Panc1 (cell line): Measurements from ENCODE around the gene AMDHD2. TPM values are rescaled to one million over a fixed set of nuclear protein-coding genes. Genes with fewer than 3 reads are reported as not detected.

Experiments
- ATAC-seq: fragments of 200-7000 bp; cut with Tn5 transposase; 2 replicates; pipeline ENCODE4 v1.9.1; 2020; ENCODE audit warnings: mild to moderate bottlenecking, moderate library complexity
- BruUV-seq: library from RNA; stranded (reverse); fragments of 400-500 nt; replicated peaks from 2 replicates; lab custom pipeline; 2021; lab: Mats Ljungman, UMichigan
- CTCF ChIA-PET: fragments of 300-600 bp; sonication (Branson Sonifier 250); formaldehyde crosslinking; loops from one replicate; lab custom pipeline; 2022; ENCODE audit warnings: antibody characterized with exemption; lab: Charles Lee
- POLR2A ChIA-PET: fragments of 300-600 bp; sonication (Branson Sonifier 250); formaldehyde crosslinking; loops from one replicate; lab custom pipeline; 2022; ENCODE audit warnings: antibody characterized with exemption; lab: Charles Lee
- DNase-seq: peaks from one replicate; pipeline ENCODE4 v3.0.0-alpha.2; 2010; ENCODE audit warnings: low read depth, low spot score
- H3K27ac ChIP-seq: 2 replicates; pipeline ENCODE4 v1.5.1; 2011; ENCODE audit warnings: mild to moderate bottlenecking, low read length, inconsistent platforms
- H3K27me3 ChIP-seq: fragments of 200-500 bp; sonication (Bioruptor generic); 2 replicates; pipeline ENCODE4 v1.6.0; 2014; ENCODE audit warnings: low read length, inconsistent platforms; ENCODE audit not compliant: control insufficient read depth, insufficient read depth
- H3K36me3 ChIP-seq: fragments of 200-500 bp; sonication (Bioruptor generic); 2 replicates; pipeline ENCODE4 v1.5.1; 2014; ENCODE audit warnings: inconsistent platforms, mild to moderate bottlenecking, low read length, moderate library complexity; ENCODE audit not compliant: control insufficient read depth, insufficient read depth
- H3K4me1 ChIP-seq: 2 replicates; pipeline ENCODE4 v1.5.1; 2011; ENCODE audit warnings: inconsistent platforms, mild to moderate bottlenecking, low read length, moderate library complexity; ENCODE audit not compliant: control insufficient read depth, insufficient read depth
- H3K4me3 ChIP-seq, 2 experiments: 2 replicates each; pipeline ENCODE4 v1.5.1; 2011 to 2012; ENCODE audit warnings: low read depth in 2 of 2, low read length in 2 of 2, mild to moderate bottlenecking in 2 of 2, inconsistent platforms in 1 of 2, moderate library complexity in 1 of 2
- H3K9me3 ChIP-seq: fragments of 200-500 bp; sonication (Bioruptor generic); 2 replicates; pipeline ENCODE4 v1.5.1; 2014; ENCODE audit warnings: low read depth, mild to moderate bottlenecking, inconsistent platforms, low read length, moderate library complexity; ENCODE audit not compliant: control insufficient read depth, insufficient read depth
- POLR2AphosphoS5 ChIP-seq: IDR thresholded peaks from 2 replicates; pipeline ENCODE4 v1.6.1; 2012; ENCODE audit warnings: mild to moderate bottlenecking, low read depth, low read length, moderate library complexity
- SIN3A ChIP-seq: IDR thresholded peaks from 2 replicates; pipeline ENCODE4 v1.6.1; 2012; ENCODE audit warnings: low read depth, mild to moderate bottlenecking, low read length, moderate library complexity, borderline replicate concordance; ENCODE audit not compliant: insufficient read depth
- TCF7L2 ChIP-seq: IDR thresholded peaks from 2 replicates; pipeline ENCODE4 v1.6.1; 2011; ENCODE audit warnings: mild to moderate bottlenecking, low read depth, low read length, inconsistent platforms
- in situ Hi-C: cut with HindIII; loops from 2 replicates; pipeline ENCODE4 v1.10.0; 2016; ENCODE audit warnings: low sequenced_read_pairs, low pct_unique_long_range_greater_than_20kb
- intact Hi-C: fragments of 100-400 bp; cut with micrococcal nuclease; formaldehyde crosslinking; loops from one replicate; pipeline ENCODE4 v1.10.0; 2022; ENCODE audit not compliant: unreplicated experiment
- total RNA-seq: library from RNA; stranded (reverse); gene quantifications from one replicate; pipeline ENCODE4 v1.2.1, GENCODE V29; 2021; ENCODE audit not compliant: unreplicated experiment
- TF ChIP-seq, protein P1 (sequence below), 2 experiments: IDR thresholded peaks; 2 replicates each; pipeline ENCODE4 v1.6.1; 2011 to 2012; ENCODE audit warnings: low read depth in 2 of 2, control low read depth in 1 of 2, low read length in 1 of 2, mild to moderate bottlenecking in 1 of 2, moderate library complexity in 1 of 2; ENCODE audit not compliant: insufficient read depth in 1 of 2
- TF ChIP-seq, protein P2 (sequence below): fragments of 450-650 bp; IDR thresholded peaks from 2 replicates; pipeline ENCODE4 v1.5.1; 2017; ENCODE audit warnings: mild to moderate bottlenecking

The AMDHD2 gene
- total RNA-seq, 1 experiment from 2014 or later, result 87.5 TPM

DNA sequence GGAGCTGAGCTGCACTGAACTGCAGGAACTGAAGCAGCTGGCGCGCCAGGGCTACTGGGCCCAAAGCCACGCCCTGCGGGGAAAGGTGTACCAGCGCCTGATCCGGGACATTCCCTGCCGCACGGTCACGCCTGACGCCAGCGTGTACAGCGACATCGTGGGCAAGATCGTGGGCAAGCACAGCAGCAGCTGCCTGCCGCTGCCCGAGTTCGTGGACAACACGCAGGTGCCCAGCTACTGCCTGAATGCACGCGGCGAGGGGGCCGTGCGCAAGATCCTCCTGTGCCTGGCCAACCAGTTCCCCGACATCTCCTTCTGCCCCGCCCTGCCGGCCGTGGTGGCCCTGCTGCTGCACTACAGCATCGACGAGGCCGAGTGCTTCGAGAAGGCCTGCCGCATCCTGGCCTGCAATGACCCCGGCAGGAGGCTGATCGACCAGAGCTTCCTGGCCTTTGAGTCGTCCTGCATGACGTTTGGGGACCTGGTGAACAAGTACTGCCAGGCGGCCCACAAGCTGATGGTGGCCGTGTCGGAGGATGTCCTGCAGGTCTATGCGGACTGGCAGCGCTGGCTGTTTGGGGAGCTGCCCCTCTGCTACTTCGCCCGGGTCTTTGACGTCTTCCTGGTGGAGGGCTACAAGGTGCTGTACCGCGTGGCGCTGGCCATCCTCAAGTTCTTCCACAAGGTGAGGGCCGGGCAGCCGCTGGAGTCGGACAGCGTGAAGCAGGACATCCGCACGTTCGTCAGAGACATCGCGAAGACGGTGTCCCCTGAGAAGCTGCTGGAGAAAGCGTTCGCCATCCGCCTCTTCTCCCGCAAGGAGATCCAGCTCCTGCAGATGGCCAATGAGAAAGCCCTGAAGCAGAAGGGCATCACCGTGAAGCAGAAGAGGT lies 23.7 kb upstream of the AMDHD2 start:
- TF ChIP-seq, protein P1, sequence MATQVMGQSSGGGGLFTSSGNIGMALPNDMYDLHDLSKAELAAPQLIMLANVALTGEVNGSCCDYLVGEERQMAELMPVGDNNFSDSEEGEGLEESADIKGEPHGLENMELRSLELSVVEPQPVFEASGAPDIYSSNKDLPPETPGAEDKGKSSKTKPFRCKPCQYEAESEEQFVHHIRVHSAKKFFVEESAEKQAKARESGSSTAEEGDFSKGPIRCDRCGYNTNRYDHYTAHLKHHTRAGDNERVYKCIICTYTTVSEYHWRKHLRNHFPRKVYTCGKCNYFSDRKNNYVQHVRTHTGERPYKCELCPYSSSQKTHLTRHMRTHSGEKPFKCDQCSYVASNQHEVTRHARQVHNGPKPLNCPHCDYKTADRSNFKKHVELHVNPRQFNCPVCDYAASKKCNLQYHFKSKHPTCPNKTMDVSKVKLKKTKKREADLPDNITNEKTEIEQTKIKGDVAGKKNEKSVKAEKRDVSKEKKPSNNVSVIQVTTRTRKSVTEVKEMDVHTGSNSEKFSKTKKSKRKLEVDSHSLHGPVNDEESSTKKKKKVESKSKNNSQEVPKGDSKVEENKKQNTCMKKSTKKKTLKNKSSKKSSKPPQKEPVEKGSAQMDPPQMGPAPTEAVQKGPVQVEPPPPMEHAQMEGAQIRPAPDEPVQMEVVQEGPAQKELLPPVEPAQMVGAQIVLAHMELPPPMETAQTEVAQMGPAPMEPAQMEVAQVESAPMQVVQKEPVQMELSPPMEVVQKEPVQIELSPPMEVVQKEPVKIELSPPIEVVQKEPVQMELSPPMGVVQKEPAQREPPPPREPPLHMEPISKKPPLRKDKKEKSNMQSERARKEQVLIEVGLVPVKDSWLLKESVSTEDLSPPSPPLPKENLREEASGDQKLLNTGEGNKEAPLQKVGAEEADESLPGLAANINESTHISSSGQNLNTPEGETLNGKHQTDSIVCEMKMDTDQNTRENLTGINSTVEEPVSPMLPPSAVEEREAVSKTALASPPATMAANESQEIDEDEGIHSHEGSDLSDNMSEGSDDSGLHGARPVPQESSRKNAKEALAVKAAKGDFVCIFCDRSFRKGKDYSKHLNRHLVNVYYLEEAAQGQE (IDR thresholded peaks at IDR 0.05; ENCODE audit: insufficient read depth in 1 of 2, low read depth in 2 of 2, low read length in 1 of 2), result no peak
- TF ChIP-seq TCF7L2 (no peak), SIN3A (no peak), POLR2AphosphoS5 (no peak)
- TF ChIP-seq, protein P2, sequence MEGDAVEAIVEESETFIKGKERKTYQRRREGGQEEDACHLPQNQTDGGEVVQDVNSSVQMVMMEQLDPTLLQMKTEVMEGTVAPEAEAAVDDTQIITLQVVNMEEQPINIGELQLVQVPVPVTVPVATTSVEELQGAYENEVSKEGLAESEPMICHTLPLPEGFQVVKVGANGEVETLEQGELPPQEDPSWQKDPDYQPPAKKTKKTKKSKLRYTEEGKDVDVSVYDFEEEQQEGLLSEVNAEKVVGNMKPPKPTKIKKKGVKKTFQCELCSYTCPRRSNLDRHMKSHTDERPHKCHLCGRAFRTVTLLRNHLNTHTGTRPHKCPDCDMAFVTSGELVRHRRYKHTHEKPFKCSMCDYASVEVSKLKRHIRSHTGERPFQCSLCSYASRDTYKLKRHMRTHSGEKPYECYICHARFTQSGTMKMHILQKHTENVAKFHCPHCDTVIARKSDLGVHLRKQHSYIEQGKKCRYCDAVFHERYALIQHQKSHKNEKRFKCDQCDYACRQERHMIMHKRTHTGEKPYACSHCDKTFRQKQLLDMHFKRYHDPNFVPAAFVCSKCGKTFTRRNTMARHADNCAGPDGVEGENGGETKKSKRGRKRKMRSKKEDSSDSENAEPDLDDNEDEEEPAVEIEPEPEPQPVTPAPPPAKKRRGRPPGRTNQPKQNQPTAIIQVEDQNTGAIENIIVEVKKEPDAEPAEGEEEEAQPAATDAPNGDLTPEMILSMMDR, result no peak
- intact Hi-C loops, result no loop called here
- DNase-seq, result no peak
- Histone ChIP-seq H3K27ac (no peak overlapping the region), H3K36me3 (no peaks in the 10 kb centered on the region), H3K4me3 (no peak overlapping the region), H3K9me3 (no peaks in the 10 kb centered on the region), H3K27me3 (no peaks in the 10 kb centered on the region), H3K4me1 (peaks cover 7% of the 10 kb centered on the region)
- POLR2A ChIA-PET, result no interaction called here
- no peak for ATAC-seq
- CTCF ChIA-PET, result no interaction called here
- no TSS peak for BruUV-seq
- in situ Hi-C loops, result no loop called here

DNA sequence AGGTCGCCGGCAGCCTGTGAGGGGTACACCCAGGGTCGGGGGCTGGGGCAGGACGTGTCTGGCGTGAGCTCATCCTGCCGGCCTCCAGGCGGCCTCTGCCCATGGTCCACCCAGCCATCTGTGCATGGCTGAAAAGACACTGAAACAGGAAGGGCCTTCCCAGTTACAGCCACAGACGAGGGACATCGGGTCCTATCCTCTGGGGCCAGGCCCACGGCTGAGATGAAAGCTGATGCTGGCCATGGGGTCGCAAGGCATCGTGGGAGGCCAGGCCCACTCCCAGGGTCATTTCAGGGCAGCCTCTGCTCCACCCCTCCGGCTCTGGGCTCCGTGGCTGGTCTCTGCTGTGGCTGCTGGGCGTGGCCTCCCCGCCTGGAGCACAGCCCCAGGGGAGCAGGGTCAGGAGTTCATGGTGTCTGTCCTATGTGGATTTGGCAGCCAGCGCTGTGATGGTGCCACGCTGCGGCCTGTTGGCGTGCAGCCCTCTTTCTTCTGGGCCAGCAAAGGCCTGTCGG lies 23.0 kb upstream of the AMDHD2 start:
- TF ChIP-seq, protein P2, result no peak
- TF ChIP-seq SIN3A (no peak), POLR2AphosphoS5 (no peak), TCF7L2 (no peak)
- TF ChIP-seq, protein P1 (IDR thresholded peaks at IDR 0.05; ENCODE audit: insufficient read depth in 1 of 2, low read depth in 2 of 2, low read length in 1 of 2), result no peak
- POLR2A ChIA-PET, result no interaction called here
- H3K4me3 ChIP-seq, result no peak overlapping the region
- in situ Hi-C loops (no loop called here), intact Hi-C loops (no loop called here)
- H3K36me3 ChIP-seq, result no peaks in the 10 kb centered on the region
- H3K27me3 ChIP-seq, result no peaks in the 10 kb centered on the region
- no peak for DNase-seq
- CTCF ChIA-PET, result no interaction called here
- peaks cover 14% of the 10 kb centered on the region for H3K4me1 ChIP-seq
- H3K9me3 ChIP-seq, result no peaks in the 10 kb centered on the region
- no TSS peak for BruUV-seq
- no peak overlapping the region for H3K27ac ChIP-seq
- ATAC-seq, result no peak
